Pancreas (tissue), 10 donors: ENCODE measurements around the gene ZBTB7B. TPM values are rescaled to one million over a fixed set of nuclear protein-coding genes. Genes with fewer than 3 reads are reported as not detected.

Source experiments
- ATAC-seq, 4 donors: fragments of 200-7000 bp; cut with Tn5 transposase; one replicate each; pipeline versions ENCODE4 v1.8.0 to v1.9.1; 2020; ENCODE audit warnings: mild to moderate bottlenecking in 4 of 4, moderate library complexity in 4 of 4
- DNase-seq, 6 donors: peaks; one replicate each; pipeline ENCODE4 v3.0.0-alpha.2; 2020
- FAIRE-seq: peaks from 2 replicates; lab custom pipeline; 2012; peaks lifted over from hg19 to GRCh38; lab: Jason Lieb, UNC
- H3K27ac ChIP-seq, 4 donors: fragments of 200-600 bp; sonication (generic); 1 replicate in 3 of 4; 2 replicates in 1 of 4; pipeline versions ENCODE4 v1.5.0 to v1.8.0; 2020
- H3K27me3 ChIP-seq, 4 donors: fragments of 200-600 bp; one replicate each; pipeline ENCODE4 v1.8.0; 2021
- H3K36me3 ChIP-seq, 3 donors: fragments of 200-600 bp; sonication (generic) in 1 of 3; one replicate each; pipeline versions ENCODE4 v1.5.0 to v1.8.0; 2020 to 2021
- H3K4me1 ChIP-seq, 3 donors: fragments of 200-600 bp; one replicate each; pipeline ENCODE4 v1.8.0; 2021
- H3K4me3 ChIP-seq, 4 donors: fragments of 200-600 bp; sonication (generic) in 2 of 4; one replicate each; pipeline versions ENCODE4 v1.5.0 to v1.8.0; 2020 to 2021
- H3K9me3 ChIP-seq, 4 donors: fragments of 200-600 bp; one replicate each; pipeline ENCODE4 v1.8.0; 2021
- CTCF ChIP-seq, 4 donors: fragments of 200-600 bp; sonication (generic) in 3 of 4; IDR thresholded peaks; one replicate each; pipeline versions ENCODE4 v1.5.0 to v1.8.0; 2021; ENCODE audit warnings: antibody characterized with exemption in 4 of 4
- WGBS, 2 donors: extraction: QIAGEN DNeasy Blood & Tissue Kit; methylation state at CpG; one replicate each; pipeline ENCODE4 v1.1.7; 2013; 5-methylcytosine and 5-hydroxymethylcytosine counted together
- intact Hi-C, 3 donors: fragments of 100-400 bp; cut with DNase I; formaldehyde crosslinking; loops; one replicate each; pipeline versions ENCODE4 v1.11.1 to v1.14.2; 2022
- polyA plus RNA-seq, 2 donors: library from polyadenylated mRNA; stranded (reverse); fragments of 200-250 nt; gene quantifications; one replicate each; pipeline ENCODE4 v1.2.3, GENCODE V29; 2013
- total RNA-seq, 6 donors: library from RNA; stranded (reverse); fragmentation: NEBNext Ultra II Directional in 4 of 6; extraction: Animal tissue kit (Norgen Biotek cat#: 25700) in 4 of 6; gene quantifications; one replicate each; pipeline versions ENCODE4 v1.2.1 to v1.2.4, GENCODE V29; 2021 to 2023
- donor health status: healthy with polysubstance abuse.
- donor health status: DM: no; HTN: no; CAD: no; lungs with moderate emphysema.
- donor health status: DM: no; HTN: no; CAD: no.
- donor health status: control.
- donor health status: control.
- donor health status: Bipolar disorder and iron deficiency.
- donor health status: DM: yes; HTN: yes; CAD: no.
- donor health status: DM: no; HTN: no; CAD: no.
- donor health status: DM: no; HTN: no; CAD: no.
- donor health status: DM: yes; HTN: yes; CAD: no.

ZBTB7B gene
- total and polyA plus RNA-seq, 8 donors = 19.8 to 38.4 (median 34.4) TPM

- DNase-seq = peak in 1 of 6 donors; percentile 55
- 91 to 95% methylated on average over 13 of the region's 13 CpGs for WGBS, 2 donors
- no peaks in the 10 kb centered on the region for H3K9me3 ChIP-seq
- ATAC-seq = no peak
- no peak for TF ChIP-seq CTCF (IDR thresholded peaks at IDR 0.05)
- H3K4me1 ChIP-seq = peaks cover 12 to 15% (median 13%) of the 10 kb centered on the region in 3 donors
- intact Hi-C loops = no loop called here
- H3K4me3 ChIP-seq = no peak overlapping the region
- no peak for FAIRE-seq
- H3K27ac ChIP-seq = no peak overlapping the region
- H3K27me3 ChIP-seq = no peaks in the 10 kb centered on the region
- H3K36me3 ChIP-seq = peaks cover 0 to 10% (median 0%) of the 10 kb centered on the region in 3 donors
Measured at GRCh38 chr1:155057788-155058211, 55.2 kb downstream of the ZBTB7B start.

GRCh38 chr1:155060736-155061135, 58.1 kb downstream of the ZBTB7B start:
- H3K27ac ChIP-seq = no peak overlapping the region
- no peaks in the 10 kb centered on the region for H3K27me3 ChIP-seq
- TF ChIP-seq CTCF (IDR thresholded peaks at IDR 0.05) = no peak
- no peaks in the 10 kb centered on the region for H3K9me3 ChIP-seq
- ATAC-seq = no peak
- H3K4me1 ChIP-seq = peaks cover 19 to 23% (median 20%) of the 10 kb centered on the region in 3 donors
- peak in 2 of 6 donors; percentile 36 to 69 for DNase-seq
- intact Hi-C loops = no loop called here
- no peak overlapping the region for H3K4me3 ChIP-seq
- FAIRE-seq = no peak
- 79 to 85% methylated on average over 8 of the region's 8 CpGs for WGBS, 2 donors
- H3K36me3 ChIP-seq = peaks cover 0 to 10% (median 0%) of the 10 kb centered on the region in 3 donors

- H3K27ac ChIP-seq = no peak overlapping the region
- TF ChIP-seq CTCF (IDR thresholded peaks at IDR 0.05) = peak; percentile 96 to 99 (median 98)
- peaks cover 0 to 10% (median 0%) of the 10 kb centered on the region in 3 donors for H3K36me3 ChIP-seq
- no peak overlapping the region for H3K4me3 ChIP-seq
- intact Hi-C loops = no loop called here
- peak; percentile 50 to 71 (median 58) for ATAC-seq
- no peak for FAIRE-seq
- 19 to 24% methylated on average over 21 of the region's 21 CpGs for WGBS, 2 donors
- peak; percentile 80 to 99 (median 94) for DNase-seq
- peaks cover 19 to 23% (median 20%) of the 10 kb centered on the region in 3 donors for H3K4me1 ChIP-seq
- no peaks in the 10 kb centered on the region for H3K27me3 ChIP-seq
- H3K9me3 ChIP-seq = no peaks in the 10 kb centered on the region
Measured at GRCh38 chr1:155061381-155062150, 59.0 kb downstream of the ZBTB7B start.

GRCh38 chr1:155062151-155062686, 59.6 kb downstream of the ZBTB7B start:
- Histone ChIP-seq H3K36me3 (peaks cover 0 to 10% (median 0%) of the 10 kb centered on the region in 3 donors), H3K4me1 (peaks cover 19 to 23% (median 20%) of the 10 kb centered on the region in 3 donors), H3K27ac (no peak overlapping the region), H3K9me3 (no peaks in the 10 kb centered on the region), H3K4me3 (peak overlapping the region in 2 of 4 donors; percentile 64 to 85), H3K27me3 (no peaks in the 10 kb centered on the region)
- no peak for TF ChIP-seq CTCF (IDR thresholded peaks at IDR 0.05)
- ATAC-seq = no peak
- 10 to 11% methylated on average over 25 to 29 of the region's 29 CpGs for WGBS, 2 donors
- DNase-seq = peak in 5 of 6 donors; percentile 27 to 82 (median 66)
- FAIRE-seq = no peak
- intact Hi-C loops = no loop called here
